Stimulated activated CD4-positive, alpha-beta T cell treated with anti-CD3 and anti-CD28 coated beads, Interleukin-15, amount 100 ng/mL, for 24 hours (primary cell): Measurements from ENCODE around the gene GRIA1.

Experiments used
- DNase-seq: peaks from one replicate; pipeline ENCODE4 v3.0.0-alpha.2; 2020

Gene GRIA1

GRCh38 chr5:153618307-153618706 is 127.8 kb downstream of the GRIA1 start:
- no peak for DNase-seq

GRCh38 chr5:153618867-153619266 is 128.4 kb downstream of the GRIA1 start:
- no peak for DNase-seq

- DNase-seq = no peak
These were observed 129.3 kb downstream of the GRIA1 start for GRCh38 chr5:153619771-153620170.

GRCh38 chr5:153623124-153623523 is 132.7 kb downstream of the GRIA1 start:
- no peak for DNase-seq

- no peak for DNase-seq
These were observed 133.4 kb downstream of the GRIA1 start for GRCh38 chr5:153623751-153624450.

GRCh38 chr5:153624451-153624765 is 133.9 kb downstream of the GRIA1 start:
- no peak for DNase-seq

- no peak for DNase-seq
These were observed 135.4 kb downstream of the GRIA1 start for GRCh38 chr5:153625826-153626354.

- DNase-seq = no peak
These were observed 136.4 kb downstream of the GRIA1 start for GRCh38 chr5:153626836-153627235.

- DNase-seq = no peak
These were observed 138.8 kb downstream of the GRIA1 start for GRCh38 chr5:153629027-153629895.

GRCh38 chr5:153630546-153630945 is 140.1 kb downstream of the GRIA1 start:
- DNase-seq = no peak

GRCh38 chr5:153632748-153633290 is 142.3 kb downstream of the GRIA1 start:
- no peak for DNase-seq

- no peak for DNase-seq
These were observed 146.4 kb downstream of the GRIA1 start for GRCh38 chr5:153636670-153637451.

- no peak for DNase-seq
These were observed 149.8 kb downstream of the GRIA1 start for GRCh38 chr5:153640293-153640692.

- DNase-seq = no peak
These were observed 150.8 kb downstream of the GRIA1 start for GRCh38 chr5:153641183-153641688.

GRCh38 chr5:153654504-153655200 is 164.2 kb downstream of the GRIA1 start:
- no peak for DNase-seq

- DNase-seq = no peak
These were observed 164.7 kb downstream of the GRIA1 start for GRCh38 chr5:153655201-153655510.

- DNase-seq = no peak
These were observed 167.7 kb downstream of the GRIA1 start for GRCh38 chr5:153658149-153658548.

- no peak for DNase-seq
These were observed 168.1 kb downstream of the GRIA1 start for GRCh38 chr5:153658606-153659005.

- DNase-seq = no peak
These were observed 168.7 kb downstream of the GRIA1 start for GRCh38 chr5:153659039-153659736.

GRCh38 chr5:153660919-153661318 is 170.4 kb downstream of the GRIA1 start:
- DNase-seq = no peak

GRCh38 chr5:153661897-153662296 is 171.4 kb downstream of the GRIA1 start:
- DNase-seq = no peak

GRCh38 chr5:153670101-153670500 is 179.6 kb downstream of the GRIA1 start:
- no peak for DNase-seq
